ENCODE measurements around the gene ORC6. TPM values are rescaled to one million over a fixed set of nuclear protein-coding genes. Genes with fewer than 3 reads are reported as not detected.

ORC6 gene
- total and polyA plus RNA-seq, 10 of the 15 experiments (the other 5 are each of a cell fraction or from before 2014, with no cell fraction given) = 25.7 to 88.5 (median 49.1) TPM

- 96% methylated on average over 3 of the region's 3 CpGs for WGBS (ENCODE audit: insufficient coverage, insufficient replicate concordance, low lambda C conversion rate, missing lambda C conversion rate)
- H3K27ac ChIP-seq (ENCODE audit: control insufficient read depth, insufficient read depth) = no peak overlapping the region
- no peak overlapping the region for H3K9ac ChIP-seq (ENCODE audit: control insufficient read depth, insufficient read depth, low read length)
- no peaks in the 10 kb centered on the region for H3K79me2 ChIP-seq (ENCODE audit: control insufficient read depth, insufficient read depth, low read length)
- SMC1A ChIA-PET (ENCODE audit: uncharacterized antibody, unreplicated experiment) = interaction anchor here (1.2 to 1.4 kb wide), 2 partner anchors 9 to 25 kb away, joined by 3 to 5 read pairs; no protein-coding TSS in a partner anchor
- H4K20me1 ChIP-seq (ENCODE audit: control insufficient read depth, insufficient read depth) = no peaks in the 10 kb centered on the region
- RAD21 ChIA-PET (ENCODE audit: unreplicated experiment) = no interaction called here
- H3K9me3 ChIP-seq (replicated peaks; ENCODE audit: control insufficient read depth, insufficient read depth, low read length) = no peaks in the 10 kb centered on the region
- CTCF ChIA-PET = interaction anchor here (1.0 to 1.8 kb wide), 4 partner anchors 26 to 230 kb away, joined by 3 to 6 read pairs (median 4); no protein-coding TSS in a partner anchor
- FAIRE-seq (no peak), ATAC-seq (no peak), DNase-seq (ENCODE audit: low read depth, low spot score) (no peak)
- H3K4me1 ChIP-seq (ENCODE audit: control insufficient read depth, insufficient read depth, low read length) = no peaks in the 10 kb centered on the region
- no peak overlapping the region for H2AFZ ChIP-seq (ENCODE audit: control insufficient read depth, low read depth, low read length)
- H3K4me3 ChIP-seq = no peak overlapping the region
- POLR2A ChIA-PET = no interaction called here
- TF ChIP-seq CBX3 (IDR thresholded peaks at IDR 0.05; ENCODE audit: borderline replicate concordance, low read depth) (no peak), YY1 (IDR thresholded peaks at IDR 0.05; ENCODE audit: low read depth, low read length) (no peak), ZBTB33 (IDR thresholded peaks at IDR 0.05) (no peak), KDM1A (IDR thresholded peaks at IDR 0.05; ENCODE audit: borderline replicate concordance) (no peak), ATF2 (IDR thresholded peaks at IDR 0.05; ENCODE audit: low read length) (no peak), PKNOX1 (IDR thresholded peaks at IDR 0.05) (no peak), JUND (IDR thresholded peaks at IDR 0.05; ENCODE audit: low read depth, low read length) (no peak), EED (IDR thresholded peaks at IDR 0.05; ENCODE audit: low read depth) (no peak), ZNF24 (IDR thresholded peaks at IDR 0.05) (no peak), RCOR1 (conservative IDR thresholded peaks at IDR 0.05; ENCODE audit: low read depth, low read length) (no peak)
- H3K36me3 ChIP-seq (ENCODE audit: control insufficient read depth in 2 of 2, insufficient read depth in 2 of 2, low read length in 1 of 2) = peaks cover 2 to 11% of the 10 kb centered on the region in 2 experiments; a peak in 2 of 4 replicates
- intact Hi-C loops (cut with micrococcal nuclease; ENCODE audit: unreplicated experiment) = no loop called here
- H3K27me3 ChIP-seq (replicated peaks in 1 of 2; ENCODE audit: control insufficient read depth in 2 of 2, insufficient read depth in 2 of 2, low read length in 1 of 2) = no peaks in the 10 kb centered on the region
- in situ Hi-C loops (cut with MboI) = no loop called here
- H3K4me2 ChIP-seq (ENCODE audit: control insufficient read depth, insufficient read depth) = no peak overlapping the region
- BruUV-seq (replicated peaks) = no TSS peak
These were observed 10.6 kb downstream of the ORC6 start for GRCh38 chr16:46700048-46700447.

Data from GM12878 (cell line).